ENCODE results near the gene SCIN. TPM values are rescaled to one million over a fixed set of nuclear protein-coding genes. Genes with fewer than 3 reads are reported as not detected.

Gene SCIN
- total RNA-seq, 6 donors from 2014 or later: 9.3 to 19.6 (median 15.0) TPM

GRCh38 chr7:12601302-12601869, 30.9 kb downstream of the SCIN start:
- no peak overlapping the region for H3K27ac ChIP-seq
- peaks cover 0 to 9% (median 4%) of the 10 kb centered on the region in 4 donors for H3K9me3 ChIP-seq
- WGBS, 2 donors: 63 to 83% methylated on average over 1 of the region's 1 CpG
- no peaks in the 10 kb centered on the region for H3K27me3 ChIP-seq
- no peaks in the 10 kb centered on the region for H3K4me1 ChIP-seq
- DNase-seq (no peak), ATAC-seq (ENCODE audit: low FRiP score in 2 of 2) (no peak)
- no peaks in the 10 kb centered on the region for H3K36me3 ChIP-seq
- no peak overlapping the region for H3K4me3 ChIP-seq
- no peak for TF ChIP-seq CTCF (IDR thresholded peaks at IDR 0.05)
- TF ChIP-seq POLR2AphosphoS5 (IDR thresholded peaks at IDR 0.05): no peak
- TF ChIP-seq POLR2A (IDR thresholded peaks at IDR 0.05): no peak
- TF ChIP-seq EP300 (IDR thresholded peaks at IDR 0.05): no peak

GRCh38 chr7:12607134-12607533, 36.6 kb downstream of the SCIN start:
- no peak for ATAC-seq (ENCODE audit: low FRiP score in 2 of 2)
- Histone ChIP-seq H3K27ac (no peak overlapping the region), H3K4me3 (no peak overlapping the region), H3K36me3 (no peaks in the 10 kb centered on the region), H3K4me1 (no peaks in the 10 kb centered on the region), H3K27me3 (no peaks in the 10 kb centered on the region), H3K9me3 (peaks cover 0 to 8% (median 3%) of the 10 kb centered on the region in 4 donors)
- TF ChIP-seq POLR2AphosphoS5 (IDR thresholded peaks at IDR 0.05) (no peak), POLR2A (IDR thresholded peaks at IDR 0.05) (no peak), CTCF (IDR thresholded peaks at IDR 0.05) (no peak), EP300 (IDR thresholded peaks at IDR 0.05) (no peak)
- WGBS, 2 donors: 76 to 79% methylated on average over 1 of the region's 1 CpG
- no peak for DNase-seq

GRCh38 chr7:12609561-12609960, 39.0 kb downstream of the SCIN start:
- H3K4me1 ChIP-seq: no peaks in the 10 kb centered on the region
- DNase-seq (no peak), ATAC-seq (ENCODE audit: low FRiP score in 2 of 2) (no peak)
- H3K27ac ChIP-seq: no peak overlapping the region
- 73 to 82% methylated on average over 1 of the region's 1 CpG for WGBS, 2 donors
- H3K4me3 ChIP-seq: no peak overlapping the region
- H3K36me3 ChIP-seq: no peaks in the 10 kb centered on the region
- TF ChIP-seq EP300 (IDR thresholded peaks at IDR 0.05) (no peak), POLR2AphosphoS5 (IDR thresholded peaks at IDR 0.05) (no peak), CTCF (IDR thresholded peaks at IDR 0.05) (no peak), POLR2A (IDR thresholded peaks at IDR 0.05) (no peak)
- no peaks in the 10 kb centered on the region for H3K27me3 ChIP-seq
- no peaks in the 10 kb centered on the region for H3K9me3 ChIP-seq

- Histone ChIP-seq H3K27ac (no peak overlapping the region), H3K36me3 (no peaks in the 10 kb centered on the region), H3K27me3 (no peaks in the 10 kb centered on the region), H3K4me3 (no peak overlapping the region), H3K4me1 (no peaks in the 10 kb centered on the region), H3K9me3 (no peaks in the 10 kb centered on the region)
- no peak for ATAC-seq (ENCODE audit: low FRiP score in 2 of 2)
- WGBS, 2 donors: 87 to 90% methylated on average over 2 of the region's 2 CpGs
- TF ChIP-seq POLR2AphosphoS5 (IDR thresholded peaks at IDR 0.05): no peak
- TF ChIP-seq CTCF (IDR thresholded peaks at IDR 0.05): no peak
- no peak for TF ChIP-seq EP300 (IDR thresholded peaks at IDR 0.05)
- TF ChIP-seq POLR2A (IDR thresholded peaks at IDR 0.05): no peak
- no peak for DNase-seq
Observed at GRCh38 chr7:12610899-12611298, 40.4 kb downstream of the SCIN start.

GRCh38 chr7:12612622-12613021, 42.1 kb downstream of the SCIN start:
- 57 to 61% methylated on average over 2 of the region's 2 CpGs for WGBS, 2 donors
- ATAC-seq (ENCODE audit: low FRiP score in 2 of 2) (no peak), DNase-seq (no peak)
- Histone ChIP-seq H3K36me3 (no peaks in the 10 kb centered on the region), H3K27ac (no peak overlapping the region), H3K4me1 (no peaks in the 10 kb centered on the region), H3K27me3 (no peaks in the 10 kb centered on the region), H3K4me3 (no peak overlapping the region), H3K9me3 (no peaks in the 10 kb centered on the region)
- TF ChIP-seq POLR2AphosphoS5 (IDR thresholded peaks at IDR 0.05): no peak
- TF ChIP-seq POLR2A (IDR thresholded peaks at IDR 0.05): no peak
- TF ChIP-seq CTCF (IDR thresholded peaks at IDR 0.05): no peak
- TF ChIP-seq EP300 (IDR thresholded peaks at IDR 0.05): no peak
